ENCODE data around the gene PRCD. TPM values are rescaled to one million over a fixed set of nuclear protein-coding genes. Genes with fewer than 3 reads are reported as not detected.

The PRCD gene
- total RNA-seq, 1 donor from 2014 or later = 21.4 TPM

DNA sequence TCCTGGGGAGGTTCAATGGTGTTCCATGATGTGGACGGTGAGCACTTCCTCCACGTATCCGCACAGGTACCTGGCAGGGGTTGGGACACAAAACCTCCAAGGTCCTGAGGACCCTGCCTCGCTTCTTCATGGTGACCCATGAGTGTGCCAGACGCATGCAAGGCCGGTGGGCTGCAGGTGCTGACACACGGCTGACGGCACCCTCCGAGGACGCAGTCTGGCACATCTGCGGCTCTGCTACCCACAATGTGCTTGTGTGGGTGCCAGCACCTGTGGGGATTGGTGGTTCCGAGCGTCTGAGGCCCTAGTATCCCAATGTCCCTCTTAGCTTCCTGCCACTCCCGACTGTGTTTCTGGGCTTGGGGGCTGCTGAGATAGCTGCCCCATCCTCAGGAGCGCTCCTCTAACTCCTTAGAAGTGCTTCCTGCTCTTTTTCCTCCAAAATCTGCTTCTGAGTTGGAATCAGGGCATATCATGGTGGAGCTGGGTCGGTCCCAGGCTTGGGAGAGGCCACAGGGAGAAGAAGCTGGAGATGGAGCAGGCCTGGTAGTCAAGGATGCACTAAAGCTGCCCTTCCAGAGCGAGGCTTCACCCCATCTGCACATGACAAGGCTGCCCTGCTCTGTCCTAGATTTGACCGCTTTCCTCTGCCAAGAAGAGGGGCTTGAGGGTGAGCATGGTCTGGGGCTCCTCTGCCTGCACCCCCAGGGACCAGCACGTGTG lies 3.9 kb upstream of the PRCD start:
- Histone ChIP-seq H3K27me3 (no peaks in the 10 kb centered on the region), H3K4me1 (peaks cover 79% of the 10 kb centered on the region), H3K27ac (peak overlapping the region; percentile 88), H3K36me3 (no peaks in the 10 kb centered on the region), H3K4me3 (peak overlapping the region in 1 of 2 donors; percentile 55), H3K9me3 (no peaks in the 10 kb centered on the region)
- TF ChIP-seq POLR2A (IDR thresholded peaks at IDR 0.05) = no peak
- no peak for TF ChIP-seq POLR2AphosphoS5 (IDR thresholded peaks at IDR 0.05; ENCODE audit: insufficient read depth in 1 of 2, low read depth in 1 of 2)
- TF ChIP-seq, protein P1, sequence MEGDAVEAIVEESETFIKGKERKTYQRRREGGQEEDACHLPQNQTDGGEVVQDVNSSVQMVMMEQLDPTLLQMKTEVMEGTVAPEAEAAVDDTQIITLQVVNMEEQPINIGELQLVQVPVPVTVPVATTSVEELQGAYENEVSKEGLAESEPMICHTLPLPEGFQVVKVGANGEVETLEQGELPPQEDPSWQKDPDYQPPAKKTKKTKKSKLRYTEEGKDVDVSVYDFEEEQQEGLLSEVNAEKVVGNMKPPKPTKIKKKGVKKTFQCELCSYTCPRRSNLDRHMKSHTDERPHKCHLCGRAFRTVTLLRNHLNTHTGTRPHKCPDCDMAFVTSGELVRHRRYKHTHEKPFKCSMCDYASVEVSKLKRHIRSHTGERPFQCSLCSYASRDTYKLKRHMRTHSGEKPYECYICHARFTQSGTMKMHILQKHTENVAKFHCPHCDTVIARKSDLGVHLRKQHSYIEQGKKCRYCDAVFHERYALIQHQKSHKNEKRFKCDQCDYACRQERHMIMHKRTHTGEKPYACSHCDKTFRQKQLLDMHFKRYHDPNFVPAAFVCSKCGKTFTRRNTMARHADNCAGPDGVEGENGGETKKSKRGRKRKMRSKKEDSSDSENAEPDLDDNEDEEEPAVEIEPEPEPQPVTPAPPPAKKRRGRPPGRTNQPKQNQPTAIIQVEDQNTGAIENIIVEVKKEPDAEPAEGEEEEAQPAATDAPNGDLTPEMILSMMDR (IDR thresholded peaks at IDR 0.05) = no peak
- intact Hi-C loops (cut with DNase I) = loop anchor here (10.0 kb wide), 1 partner anchor 179 kb away; the partner anchor contains the start of gene MXRA7
- DNase-seq (ENCODE audit: extremely low spot score in 2 of 2) = no peak

DNA sequence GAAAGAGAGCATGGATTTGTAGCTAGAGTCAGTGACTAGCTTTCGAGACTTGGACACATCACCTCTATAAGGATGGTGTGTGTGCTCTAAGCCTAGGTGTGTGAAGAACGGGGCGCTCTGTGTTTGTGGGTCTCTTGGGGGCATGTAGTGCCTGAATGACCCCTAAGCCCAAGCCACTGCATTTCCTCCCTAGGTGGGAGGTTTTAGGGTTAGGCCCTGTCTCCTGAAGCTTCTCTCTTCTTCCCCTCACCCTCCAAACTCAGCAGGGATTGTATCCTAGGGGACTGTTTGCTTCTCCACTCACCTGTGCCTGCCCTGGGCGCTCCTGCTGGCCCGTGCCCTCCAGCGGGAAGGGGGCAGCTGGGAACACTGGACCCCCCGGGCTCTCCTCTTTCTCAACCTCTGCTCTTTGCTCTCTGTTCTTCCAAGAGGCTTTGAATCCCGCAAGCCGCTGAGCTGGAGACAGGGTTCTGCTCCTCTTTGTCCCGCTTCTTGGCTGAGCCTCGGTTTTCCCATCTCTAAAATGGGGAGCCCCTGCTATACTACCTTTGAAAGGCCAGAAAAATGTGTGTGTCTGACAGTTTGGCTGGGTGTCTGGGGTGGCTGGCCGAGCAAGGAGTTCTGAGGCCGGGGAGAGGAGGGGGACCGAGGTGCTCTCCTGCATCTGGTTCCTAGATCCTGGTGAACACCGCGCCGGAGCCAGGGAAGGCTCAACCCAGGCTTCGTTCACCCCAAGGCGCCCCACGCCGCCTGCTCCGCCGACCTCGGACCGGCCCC lies 3.1 kb upstream of the PRCD start:
- Histone ChIP-seq H3K4me1 (peaks cover 79% of the 10 kb centered on the region), H3K4me3 (peak overlapping the region; percentile 55), H3K36me3 (no peaks in the 10 kb centered on the region), H3K27ac (peak overlapping the region; percentile 88), H3K27me3 (no peaks in the 10 kb centered on the region), H3K9me3 (no peaks in the 10 kb centered on the region)
- intact Hi-C loops (cut with DNase I) = loop anchor here (10.0 kb wide), 1 partner anchor 178 kb away; the partner anchor contains the start of gene MXRA7
- no peak for DNase-seq (ENCODE audit: extremely low spot score in 2 of 2)
- TF ChIP-seq, protein P1 (IDR thresholded peaks at IDR 0.05) = no peak
- TF ChIP-seq POLR2A (IDR thresholded peaks at IDR 0.05) (no peak), POLR2AphosphoS5 (IDR thresholded peaks at IDR 0.05; ENCODE audit: insufficient read depth in 1 of 2, low read depth in 1 of 2) (no peak)

DNA sequence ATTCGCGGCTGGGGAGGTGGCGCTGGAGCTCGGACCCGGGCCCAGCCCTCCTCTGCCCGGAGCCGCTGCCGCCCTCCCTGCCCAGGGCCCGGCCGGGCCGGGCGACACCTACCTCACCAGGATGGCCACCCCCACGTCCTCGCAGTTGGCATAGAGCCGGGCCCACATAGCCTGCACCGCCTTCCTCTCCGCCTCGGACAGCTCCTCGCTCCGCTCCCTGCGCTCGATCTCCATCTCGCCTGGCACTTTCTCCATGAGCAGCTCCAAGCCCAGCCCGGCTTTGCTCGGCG lies 2.6 kb upstream of the PRCD start:
- peak overlapping the region; percentile 88 for H3K27ac ChIP-seq
- no peaks in the 10 kb centered on the region for H3K36me3 ChIP-seq
- H3K4me3 ChIP-seq = peak overlapping the region; percentile 55
- H3K4me1 ChIP-seq = peaks cover 74% of the 10 kb centered on the region
- no peaks in the 10 kb centered on the region for H3K9me3 ChIP-seq
- DNase-seq (ENCODE audit: extremely low spot score in 2 of 2) = no peak
- no peak for TF ChIP-seq POLR2AphosphoS5 (IDR thresholded peaks at IDR 0.05; ENCODE audit: insufficient read depth in 1 of 2, low read depth in 1 of 2)
- no peak for TF ChIP-seq POLR2A (IDR thresholded peaks at IDR 0.05)
- no peaks in the 10 kb centered on the region for H3K27me3 ChIP-seq
- intact Hi-C loops (cut with DNase I) = loop anchor here (10.0 kb wide), 1 partner anchor 178 kb away; the partner anchor contains the start of gene MXRA7

DNA sequence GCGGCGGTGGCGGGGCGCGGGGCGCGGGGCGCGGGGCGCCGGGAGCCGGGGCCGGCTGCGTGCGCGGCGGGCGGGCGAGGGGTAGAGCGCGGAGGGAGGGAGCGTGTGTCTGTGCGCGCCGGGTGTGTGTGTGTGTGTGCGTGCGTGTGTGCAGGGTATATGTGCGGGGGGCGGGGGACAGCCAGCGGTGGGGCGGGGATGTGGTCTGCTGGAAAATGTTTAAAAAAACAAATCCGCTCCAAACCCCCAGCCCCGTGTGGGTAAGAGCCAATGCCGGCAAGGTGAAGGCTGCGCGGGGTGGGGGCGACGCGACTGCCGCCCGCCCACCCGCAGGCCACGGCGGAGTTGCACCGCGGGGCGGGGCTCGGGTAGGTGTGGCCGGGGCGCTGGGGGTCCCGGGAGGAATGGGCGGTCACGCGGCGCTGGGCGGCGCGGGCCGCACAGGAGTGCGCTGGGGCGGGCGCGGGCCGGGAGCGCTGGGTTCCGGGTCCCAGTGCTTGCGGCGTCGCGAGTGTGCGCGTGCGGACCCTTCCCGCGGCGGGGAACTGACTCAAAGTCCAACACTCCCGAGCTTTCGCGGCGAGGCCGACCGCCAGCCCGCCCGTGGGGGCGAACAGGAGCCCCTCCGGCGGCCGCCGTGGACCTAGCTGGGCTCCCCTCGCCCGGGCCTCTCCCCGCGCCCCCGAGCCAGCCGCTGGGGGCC lies 2.1 kb upstream of the PRCD start, which contains the start of gene CYGB:
Gene CYGB, minus strand, starts transcription at position 132 of the 703 bp plus-strand sequence. CDS start 167 bp downstream, outside the sequence.
- no peak for DNase-seq (ENCODE audit: extremely low spot score in 2 of 2)
- H3K4me1 ChIP-seq = peaks cover 69% of the 10 kb centered on the region
- peak within 1 kb of the TSS; percentile 55 for H3K4me3 ChIP-seq
- H3K27me3 ChIP-seq = no peaks in the 10 kb centered on the region
- intact Hi-C loops (cut with DNase I) = loop anchor here (10.0 kb wide), 1 partner anchor 177 kb away; the partner anchor contains the start of gene MXRA7
- TF ChIP-seq, protein P1 (IDR thresholded peaks at IDR 0.05) = no peak
- TF ChIP-seq POLR2A (IDR thresholded peaks at IDR 0.05) = peak in 1 of 2 donors; percentile 69
- H3K27ac ChIP-seq = peak within 1 kb of the TSS; percentile 88
- no peaks in the 10 kb centered on the region for H3K36me3 ChIP-seq
- H3K9me3 ChIP-seq = no peaks in the 10 kb centered on the region

DNA sequence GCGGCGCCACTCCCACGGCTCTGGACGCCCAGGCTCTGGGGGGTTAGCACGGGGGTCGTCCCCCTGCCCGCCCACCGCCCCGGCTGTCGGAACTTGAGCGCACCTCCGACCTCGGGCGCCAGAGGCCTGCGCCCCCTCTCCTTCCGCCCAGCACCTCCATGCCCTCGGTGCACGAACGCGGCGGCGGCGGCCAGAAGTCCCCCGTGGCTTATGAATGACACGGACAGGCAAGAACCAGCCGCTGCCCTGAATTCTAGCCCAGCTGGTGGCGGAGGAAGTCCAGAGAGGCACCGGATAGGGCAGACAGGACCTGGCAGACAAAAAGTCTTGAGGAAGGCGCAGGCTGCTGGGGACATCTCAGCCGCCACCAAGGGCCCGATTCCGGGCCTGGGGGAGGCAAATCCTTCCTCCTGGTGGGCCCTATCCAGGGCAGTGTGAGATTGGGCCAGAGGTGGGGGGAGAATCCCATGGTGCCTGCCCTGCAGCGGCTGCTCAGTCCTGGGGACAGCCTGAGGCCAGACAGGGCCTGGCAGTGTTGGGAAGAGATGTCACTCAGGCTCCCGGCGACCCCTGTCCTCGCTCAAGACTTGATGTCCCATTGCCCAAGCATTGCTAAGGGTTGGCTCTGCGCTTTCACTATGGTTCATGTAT lies 1.4 kb upstream of the PRCD start:
- Histone ChIP-seq H3K4me1 (peaks cover 66% of the 10 kb centered on the region), H3K27me3 (no peaks in the 10 kb centered on the region)

More for the DNA sequence above, 1.4 kb upstream of the PRCD start:
- no peaks in the 10 kb centered on the region for H3K36me3 ChIP-seq
- intact Hi-C loops (cut with DNase I) = loop anchor here (10.0 kb wide), 1 partner anchor 176 kb away; the partner anchor contains the start of gene MXRA7
- peak overlapping the region; percentile 55 for H3K4me3 ChIP-seq
- DNase-seq (ENCODE audit: extremely low spot score in 2 of 2) = no peak
- no peak for TF ChIP-seq POLR2A (IDR thresholded peaks at IDR 0.05)
- peak in 1 of 2 donors; percentile 39 for TF ChIP-seq POLR2AphosphoS5 (IDR thresholded peaks at IDR 0.05; ENCODE audit: insufficient read depth in 1 of 2, low read depth in 1 of 2)
- peak overlapping the region; percentile 88 for H3K27ac ChIP-seq
- no peaks in the 10 kb centered on the region for H3K9me3 ChIP-seq

Data from vagina (tissue), 2 donors.